NK-92 (cell line): ENCODE measurements around the gene NPY5R.

Source experiments
- DNase-seq: peaks from one replicate; lab custom pipeline; 2025; ENCODE audit not compliant: unreplicated experiment; lab: John Stamatoyannopoulos, UW

Gene NPY5R

DNA sequence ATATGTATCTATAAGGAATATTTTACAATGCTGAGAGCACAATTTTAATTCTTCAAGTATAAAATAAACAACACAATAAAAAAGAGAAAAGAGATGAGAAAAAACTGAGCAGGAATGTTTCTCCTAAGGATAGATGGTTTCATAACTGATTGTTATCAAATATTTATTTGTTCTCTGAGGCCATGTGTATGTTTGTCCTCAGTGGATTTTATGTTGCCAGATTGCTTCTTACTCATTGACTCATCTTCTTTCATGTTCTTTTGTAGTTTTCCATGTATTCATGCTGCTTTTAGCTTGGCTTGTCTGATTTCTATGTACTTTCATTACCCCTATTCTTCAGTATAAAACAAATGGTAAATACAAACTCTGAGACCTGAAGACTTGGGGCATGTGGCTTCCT lies 41.2 kb downstream of the NPY5R start:
- DNase-seq = no peak

GRCh38 chr4:163385466-163385865 lies 41.8 kb downstream of the NPY5R start:
- DNase-seq = no peak

DNA sequence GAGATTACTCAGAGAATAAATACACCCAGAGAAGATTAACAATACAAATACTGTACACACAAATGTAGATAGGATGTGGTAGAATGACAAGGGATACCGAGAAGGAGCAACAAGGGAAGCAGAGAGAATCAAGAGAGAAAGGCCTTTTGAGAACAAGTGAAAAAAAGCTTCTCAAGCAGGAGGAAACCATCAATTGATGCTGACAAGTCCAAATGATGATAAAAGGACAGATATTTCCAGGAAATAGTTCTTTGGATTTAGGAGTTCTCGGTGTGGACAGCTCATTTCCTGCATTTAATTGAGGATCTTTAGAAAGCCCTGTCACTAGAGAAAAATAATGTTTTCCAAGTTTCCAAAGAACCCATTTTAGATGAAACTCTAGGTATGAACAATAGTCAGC lies 48.1 kb downstream of the NPY5R start:
- no peak for DNase-seq

DNA sequence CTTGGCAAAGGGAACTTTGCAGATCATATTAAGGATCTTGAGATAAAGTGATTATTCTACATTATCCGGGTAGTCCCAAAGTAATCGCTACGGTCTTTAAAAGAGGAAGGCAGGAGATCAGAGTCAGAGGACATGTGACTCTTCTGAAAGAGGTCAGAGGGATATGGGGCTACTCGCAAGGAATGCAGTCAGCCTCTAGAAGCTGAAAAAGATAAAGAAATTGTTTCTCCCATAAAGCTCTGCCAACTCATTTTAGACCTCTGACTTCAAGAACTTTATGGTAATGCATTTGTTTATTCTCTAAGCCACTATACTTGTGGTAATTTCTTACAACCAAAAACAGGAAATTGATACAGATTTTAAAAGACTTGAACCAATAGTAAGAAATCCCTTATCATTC lies 48.6 kb downstream of the NPY5R start:
- DNase-seq = no peak

GRCh38 chr4:163393471-163393870 lies 49.8 kb downstream of the NPY5R start:
- DNase-seq = no peak

DNA sequence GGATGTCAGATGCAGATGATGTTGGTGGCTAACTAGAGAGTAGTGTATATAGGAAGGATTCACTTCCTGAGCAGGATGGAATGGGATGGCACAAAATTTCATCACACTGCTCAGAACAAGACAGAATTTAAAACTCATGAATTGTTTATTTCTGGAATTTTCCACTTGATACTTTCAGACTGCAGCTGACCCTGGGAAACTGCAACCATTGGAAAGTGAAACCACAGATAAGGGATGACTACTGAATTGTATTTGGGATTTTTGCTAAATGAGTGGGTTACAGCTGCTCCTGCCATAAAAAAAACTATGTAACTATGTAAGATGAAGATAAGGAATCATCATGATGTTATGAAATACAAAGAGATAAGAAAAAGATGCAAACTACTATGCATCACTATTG lies 51.4 kb downstream of the NPY5R start:
- DNase-seq = no peak

DNA sequence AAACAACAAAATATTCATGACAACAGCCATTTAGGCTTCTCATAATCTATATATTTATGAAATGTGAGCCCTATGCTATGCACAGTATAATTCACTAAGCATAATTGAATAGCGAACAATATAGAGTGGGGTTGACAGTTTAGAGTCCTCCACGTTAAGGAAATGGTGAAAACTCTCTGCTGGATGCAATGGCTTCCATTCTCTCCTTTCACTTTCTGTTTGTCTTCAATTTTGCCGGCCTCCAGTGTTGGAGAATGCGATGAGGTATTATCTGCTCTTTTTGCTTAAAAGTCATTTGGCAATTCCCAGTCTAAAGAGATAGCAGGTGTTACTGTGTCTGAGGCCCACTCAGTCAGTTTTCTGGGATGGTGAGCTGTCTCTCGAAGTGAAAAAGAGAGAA lies 52.1 kb downstream of the NPY5R start:
- DNase-seq = no peak

- DNase-seq = no peak
Observed at GRCh38 chr4:163398238-163398637, 54.5 kb downstream of the NPY5R start.

DNA sequence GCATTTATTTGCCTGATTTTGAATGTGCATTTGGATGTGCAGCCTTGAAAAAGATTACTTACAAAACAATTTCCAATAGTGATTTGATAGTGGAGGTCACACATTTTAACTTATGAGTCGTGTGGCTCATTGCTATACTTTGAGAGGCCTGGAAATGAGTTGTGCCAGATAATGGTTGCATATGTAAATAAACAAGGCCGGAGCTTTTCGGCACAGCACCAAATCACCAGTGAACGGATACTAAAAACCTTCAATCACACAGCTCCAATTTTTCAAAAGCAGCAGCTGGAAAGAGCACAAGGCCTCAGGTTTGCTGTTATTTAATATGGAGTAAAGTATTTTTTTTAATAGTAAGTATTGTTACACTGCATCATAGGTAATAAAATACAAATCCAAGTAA lies 57.2 kb downstream of the NPY5R start:
- no peak for DNase-seq
